GM12873 (cell line): ENCODE measurements around the gene MEIKIN.

Experiments
- TF ChIP-seq, protein P1 (sequence below): IDR thresholded peaks from 2 replicates; pipeline ENCODE4 v1.5.1; 2012; ENCODE audit warnings: low read depth, mild to moderate bottlenecking, moderate library complexity, low read length, control low read depth; ENCODE audit not compliant: insufficient read depth; ENCODE audit errors: missing control alignments

MEIKIN gene, protein sequence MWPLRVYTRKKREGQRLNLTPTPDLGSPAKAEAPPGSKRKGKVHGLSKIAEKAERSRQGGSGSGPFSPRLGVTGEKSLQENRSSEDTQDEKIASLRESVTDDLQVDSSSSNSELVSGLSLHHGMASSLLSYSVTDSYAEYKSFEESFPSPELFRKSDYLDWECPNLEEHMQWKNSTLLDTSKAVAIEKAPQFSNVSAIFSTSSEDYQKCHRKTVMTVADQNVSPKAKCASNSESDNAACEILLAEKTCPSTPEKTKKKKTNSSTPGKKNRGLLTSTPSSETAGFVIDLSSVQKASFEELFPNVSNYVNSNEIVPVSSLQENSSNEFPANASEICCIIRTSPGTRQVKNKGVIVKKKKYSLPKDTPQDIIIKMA

DNA sequence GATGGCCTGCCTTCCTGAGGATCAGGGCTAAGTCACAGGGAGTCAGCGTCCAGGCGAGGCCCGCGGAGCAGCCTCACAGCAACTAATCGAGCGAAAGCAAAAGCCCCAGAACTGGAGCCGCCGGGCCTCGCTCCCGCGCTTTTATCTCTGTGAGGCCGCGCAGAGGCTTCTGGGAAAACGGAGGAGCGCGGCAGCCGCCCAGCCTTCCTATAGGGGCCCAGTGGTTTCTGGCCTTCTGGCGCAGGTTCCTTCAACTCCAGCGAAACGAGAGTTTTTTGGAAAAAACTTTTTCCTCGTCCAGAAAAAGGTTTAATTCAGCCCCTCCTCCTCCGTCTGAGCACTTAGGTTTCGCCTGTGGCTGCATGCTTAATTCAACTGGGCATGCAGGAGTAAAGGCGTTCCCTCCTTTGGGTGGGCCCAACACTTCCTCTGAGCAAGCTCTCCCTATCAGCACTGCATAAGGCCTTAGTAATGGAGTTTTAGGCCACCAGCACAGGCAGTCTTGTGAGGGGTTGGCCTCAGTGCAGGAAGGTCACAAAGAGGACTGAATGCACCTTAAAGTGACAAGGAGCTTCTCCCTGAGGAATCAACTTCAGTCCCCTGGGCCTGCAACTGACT, at the start of gene MEIKIN:
Gene MEIKIN, minus strand, starts transcription at position 113 of the 618 bp plus-strand sequence. CDS start 158 bp downstream, outside the sequence.
- TF ChIP-seq, protein P1, sequence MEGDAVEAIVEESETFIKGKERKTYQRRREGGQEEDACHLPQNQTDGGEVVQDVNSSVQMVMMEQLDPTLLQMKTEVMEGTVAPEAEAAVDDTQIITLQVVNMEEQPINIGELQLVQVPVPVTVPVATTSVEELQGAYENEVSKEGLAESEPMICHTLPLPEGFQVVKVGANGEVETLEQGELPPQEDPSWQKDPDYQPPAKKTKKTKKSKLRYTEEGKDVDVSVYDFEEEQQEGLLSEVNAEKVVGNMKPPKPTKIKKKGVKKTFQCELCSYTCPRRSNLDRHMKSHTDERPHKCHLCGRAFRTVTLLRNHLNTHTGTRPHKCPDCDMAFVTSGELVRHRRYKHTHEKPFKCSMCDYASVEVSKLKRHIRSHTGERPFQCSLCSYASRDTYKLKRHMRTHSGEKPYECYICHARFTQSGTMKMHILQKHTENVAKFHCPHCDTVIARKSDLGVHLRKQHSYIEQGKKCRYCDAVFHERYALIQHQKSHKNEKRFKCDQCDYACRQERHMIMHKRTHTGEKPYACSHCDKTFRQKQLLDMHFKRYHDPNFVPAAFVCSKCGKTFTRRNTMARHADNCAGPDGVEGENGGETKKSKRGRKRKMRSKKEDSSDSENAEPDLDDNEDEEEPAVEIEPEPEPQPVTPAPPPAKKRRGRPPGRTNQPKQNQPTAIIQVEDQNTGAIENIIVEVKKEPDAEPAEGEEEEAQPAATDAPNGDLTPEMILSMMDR, result no peak

DNA sequence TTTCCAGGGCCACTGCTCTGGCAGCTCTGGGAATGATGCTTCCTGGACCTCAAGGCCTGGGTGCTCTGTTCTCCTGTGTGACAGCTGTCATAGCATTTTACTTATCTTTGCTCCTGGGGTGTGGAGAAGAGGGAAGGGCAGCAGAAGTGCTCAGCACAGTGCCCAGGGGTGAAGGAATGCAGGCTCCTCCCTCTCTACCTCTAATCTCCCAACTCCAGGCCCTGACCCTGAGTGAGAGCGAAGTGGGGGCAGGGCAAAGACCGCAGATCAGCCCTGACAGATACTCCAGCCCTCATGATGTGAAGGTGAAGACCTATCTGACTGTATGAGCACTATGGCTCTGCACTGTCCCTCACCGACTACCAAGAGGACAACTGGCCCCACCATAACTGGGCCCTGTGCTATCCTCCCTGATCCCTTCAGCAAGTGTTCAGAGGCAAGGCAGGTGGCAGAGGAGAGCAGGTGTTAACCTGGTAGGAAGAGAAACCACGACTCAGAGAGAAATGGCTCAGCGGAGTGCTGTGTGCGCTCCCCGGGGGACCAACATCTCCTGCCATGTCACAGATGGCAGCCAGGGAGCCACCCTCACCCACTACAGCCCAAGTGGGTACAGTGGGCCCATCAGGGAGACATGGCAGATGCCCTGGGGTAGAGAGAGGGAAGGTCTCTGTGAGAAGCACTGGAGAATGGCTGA, 49.2 kb upstream of the MEIKIN start:
- TF ChIP-seq, protein P1, result no peak

DNA sequence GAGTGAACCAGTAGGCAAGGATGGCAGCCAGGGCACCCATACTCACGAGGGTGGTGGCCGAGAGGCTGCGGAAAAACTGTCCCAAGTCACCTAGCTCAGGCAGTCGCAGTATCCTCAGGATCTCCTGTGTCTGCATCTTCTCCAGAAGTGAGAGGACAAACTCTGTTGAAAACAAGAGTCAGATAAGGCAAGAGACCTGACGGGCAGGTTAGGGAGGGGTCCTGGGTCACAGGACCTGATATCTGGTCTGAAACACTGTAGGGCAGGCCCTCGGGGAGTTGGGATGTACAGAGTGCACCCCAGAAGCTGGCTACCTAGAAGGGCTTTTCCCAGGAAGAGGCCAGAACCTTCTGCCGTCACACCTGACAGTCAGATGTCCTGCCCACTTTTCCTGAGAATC, 48.6 kb upstream of the MEIKIN start:
- TF ChIP-seq, protein P1, result no peak

DNA sequence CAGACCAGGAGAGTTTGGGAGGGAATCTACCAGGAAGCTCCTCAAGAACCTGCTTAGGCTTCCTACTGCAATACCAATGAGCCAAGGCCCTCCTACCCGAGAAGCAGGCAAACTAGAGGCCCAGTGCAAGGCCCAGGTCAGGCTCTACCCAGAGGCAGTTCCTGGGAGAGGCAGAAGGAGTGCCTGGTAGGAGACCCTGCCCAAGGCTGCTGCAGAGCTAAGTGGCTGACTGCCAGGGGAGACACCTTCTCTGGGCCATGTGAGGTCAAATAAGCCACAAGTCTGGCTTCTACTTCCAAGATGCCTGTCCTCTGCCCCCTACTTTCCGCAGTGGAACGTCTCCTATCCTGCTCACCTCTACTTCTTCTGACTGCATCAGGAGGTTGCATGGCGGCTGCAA, 48.2 kb upstream of the MEIKIN start:
- TF ChIP-seq, protein P1, result no peak

DNA sequence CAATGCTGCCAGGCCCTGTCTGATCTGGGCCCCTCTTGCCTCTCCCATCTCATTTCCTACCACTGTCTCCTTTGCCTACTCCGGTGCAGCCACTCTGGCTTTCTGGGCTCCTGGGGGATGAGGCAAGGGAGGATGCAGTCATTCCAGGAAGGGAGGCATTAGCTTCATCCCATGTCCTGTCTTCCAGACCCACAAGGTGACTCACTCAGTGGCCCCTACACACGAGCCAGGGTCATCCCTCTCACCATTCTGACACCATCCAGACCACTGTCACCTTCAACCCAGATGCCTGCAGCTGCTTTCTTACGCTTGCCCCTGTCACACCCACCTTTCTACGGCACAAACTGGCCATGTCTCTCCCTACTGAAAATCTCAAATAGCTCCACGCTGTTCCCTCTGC, 46.9 kb upstream of the MEIKIN start:
- TF ChIP-seq, protein P1, result no peak

DNA sequence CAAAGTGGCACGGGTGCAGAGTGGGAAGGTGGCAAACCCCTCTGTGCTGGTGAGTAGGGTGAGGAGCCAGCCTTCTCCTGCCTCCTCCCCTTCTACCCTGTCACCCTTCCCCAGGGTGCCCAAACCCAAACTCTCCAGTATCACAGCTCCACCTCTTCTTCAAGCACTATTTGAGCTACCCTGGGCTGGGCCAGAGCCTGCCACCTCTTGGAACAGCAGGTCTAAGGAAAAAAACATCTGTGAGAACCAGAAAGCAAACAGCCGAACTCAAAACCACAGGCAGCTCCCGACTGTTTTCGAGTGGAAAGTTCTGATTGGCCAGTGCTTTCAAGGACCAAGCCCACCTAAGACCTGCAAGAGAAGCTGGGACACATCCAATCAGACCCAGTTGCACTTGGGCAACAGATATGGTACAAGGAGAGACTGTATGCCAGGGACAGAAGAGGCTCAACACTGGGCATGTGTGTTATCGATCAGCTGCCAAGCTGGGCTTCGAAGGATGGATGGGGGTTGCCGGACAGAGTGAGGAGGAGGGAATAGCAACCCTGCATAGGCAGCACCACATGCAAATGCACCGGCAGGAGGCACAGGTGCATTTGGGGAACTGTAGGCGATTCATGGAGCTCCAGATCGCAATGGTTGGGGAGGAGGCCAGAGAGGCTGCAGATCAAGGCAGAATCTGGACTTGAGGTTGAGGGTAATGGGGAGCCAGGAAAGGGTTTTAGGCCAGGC, 46.3 kb upstream of the MEIKIN start:
- TF ChIP-seq, protein P1, result no peak
